ENCODE data around the gene OR5AL1.
"Not testable (repeated sequence)": the region's sequence is repeated elsewhere in the genome, so short reads cannot be mapped to it uniquely, and the experiment has no call there.

OR5AL1 gene

GRCh38 chr11:56412396-56412795 is at the start of gene OR5AL1:
Gene OR5AL1, plus strand, starts transcription at chr11:56412696.
- TF ChIP-seq CTCF (conservative IDR thresholded peaks at IDR 0.05; ENCODE audit: low read length), result no peak
- no peak for DNase-seq (ENCODE audit: low read depth)
- H3K4me3 ChIP-seq (ENCODE audit: low read length), result no peak within 1 kb of the TSS

GRCh38 chr11:56375324-56375723 is 37.2 kb upstream of the OR5AL1 start, which contains the start of gene OR8U1:
Gene OR8U1, plus strand, starts transcription at chr11:56375624. Its CDS starts 0 bp downstream, at chr11:56375624.
- DNase-seq (ENCODE audit: low read depth), result no peak
- H3K4me3 ChIP-seq (ENCODE audit: low read length), result no peak within 1 kb of the TSS
- no peak for TF ChIP-seq CTCF (conservative IDR thresholded peaks at IDR 0.05; ENCODE audit: low read length)

- no peak for TF ChIP-seq CTCF (conservative IDR thresholded peaks at IDR 0.05; ENCODE audit: low read length)
These were observed 32.4 kb upstream of the OR5AL1 start for GRCh38 chr11:56380120-56380519.

GRCh38 chr11:56394381-56394780 is 18.1 kb upstream of the OR5AL1 start:
- no peak for TF ChIP-seq CTCF (conservative IDR thresholded peaks at IDR 0.05; ENCODE audit: low read length)
- no peak overlapping the region for H3K4me3 ChIP-seq (ENCODE audit: low read length)
- no peak for DNase-seq (ENCODE audit: low read depth)

More at GRCh38 chr11:56380120-56380519, 32.4 kb upstream of the OR5AL1 start:
- H3K4me3 ChIP-seq (ENCODE audit: low read length), result no peak overlapping the region
- DNase-seq (ENCODE audit: low read depth), result no peak

- no peak for TF ChIP-seq CTCF (conservative IDR thresholded peaks at IDR 0.05; ENCODE audit: low read length)
- DNase-seq (ENCODE audit: low read depth), result no peak
- no peak overlapping the region for H3K4me3 ChIP-seq (ENCODE audit: low read length)
These were observed 16.4 kb upstream of the OR5AL1 start for GRCh38 chr11:56396047-56396446.

GRCh38 chr11:56401858-56402461 is 10.5 kb upstream of the OR5AL1 start:
- not testable (repeated sequence) for DNase-seq (ENCODE audit: low read depth)

GRCh38 chr11:56404393-56404792 is 8.1 kb upstream of the OR5AL1 start:
- no peak for TF ChIP-seq CTCF (conservative IDR thresholded peaks at IDR 0.05; ENCODE audit: low read length)
- no peak for DNase-seq (ENCODE audit: low read depth)
- H3K4me3 ChIP-seq (ENCODE audit: low read length), result no peak overlapping the region

More at GRCh38 chr11:56401858-56402461, 10.5 kb upstream of the OR5AL1 start:
- H3K4me3 ChIP-seq (ENCODE audit: low read length), result not testable (repeated sequence)

All from AG10803 (cell line).